ENCODE measurements around the gene DLG2. TPM values are rescaled to one million over a fixed set of nuclear protein-coding genes. Genes with fewer than 3 reads are reported as not detected.

The DLG2 gene
- total RNA-seq, 1 donor from 2014 or later = 2.8 TPM

GRCh38 chr11:84056653-84057376 is 1570.3 kb downstream of the DLG2 start:
- DNase-seq (ENCODE audit: low spot score) = no peak

GRCh38 chr11:84045146-84045545 is 1582.0 kb downstream of the DLG2 start:
- no peak for DNase-seq (ENCODE audit: low spot score)

- no peak for DNase-seq (ENCODE audit: low spot score)
Observed at GRCh38 chr11:84044706-84045105, 1582.4 kb downstream of the DLG2 start.

GRCh38 chr11:84036664-84037194 is 1590.4 kb downstream of the DLG2 start:
- no peak for DNase-seq (ENCODE audit: low spot score)

DNA sequence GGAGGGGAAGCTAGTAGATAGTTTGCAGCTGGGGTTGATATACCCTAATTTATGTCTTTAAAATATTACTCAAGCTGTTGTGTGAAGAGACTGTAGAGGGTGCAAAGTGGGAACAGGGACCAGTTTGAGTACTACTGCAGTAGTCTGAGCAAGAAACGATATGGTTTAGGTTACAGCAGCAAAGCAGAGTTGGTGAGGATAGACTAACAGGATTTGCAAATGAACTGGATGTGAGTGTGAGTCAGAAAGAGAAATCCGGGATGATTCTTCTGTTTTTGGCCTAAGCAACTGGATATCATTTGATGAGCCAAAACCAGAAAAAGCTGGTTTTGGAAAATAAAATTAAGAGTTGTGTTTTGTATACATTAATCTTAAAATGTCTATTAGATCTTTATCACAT is 1591.5 kb downstream of the DLG2 start:
- DNase-seq (ENCODE audit: low spot score) = no peak

- DNase-seq (ENCODE audit: low spot score) = no peak
Observed at GRCh38 chr11:84034484-84034883, 1592.7 kb downstream of the DLG2 start.

GRCh38 chr11:84024266-84024665 is 1602.9 kb downstream of the DLG2 start:
- DNase-seq (ENCODE audit: low spot score) = no peak

GRCh38 chr11:84022695-84023094 is 1604.4 kb downstream of the DLG2 start:
- DNase-seq (ENCODE audit: low spot score) = no peak

- no peak for DNase-seq (ENCODE audit: low spot score)
Observed at GRCh38 chr11:84022201-84022600, 1604.9 kb downstream of the DLG2 start.

DNA sequence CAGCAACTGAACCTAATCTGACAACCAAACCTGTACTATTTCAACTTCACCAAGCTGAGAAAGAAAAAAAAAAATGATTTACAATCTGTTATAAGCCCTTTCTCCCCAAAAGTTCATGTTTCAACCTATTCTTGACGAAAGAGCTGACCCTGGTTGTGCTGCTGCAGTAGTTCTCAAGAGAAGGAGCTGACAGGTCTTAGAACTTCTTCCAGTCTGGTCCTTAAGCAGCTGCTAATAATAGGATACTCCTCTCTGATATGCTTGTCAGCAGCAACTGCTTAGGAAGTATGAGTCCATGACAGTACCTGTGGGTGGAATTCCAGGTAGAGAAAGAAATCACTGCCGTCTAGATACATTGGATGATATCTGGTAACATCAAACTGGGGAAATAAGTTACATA is 1605.9 kb downstream of the DLG2 start:
- DNase-seq (ENCODE audit: low spot score) = no peak

- no peak for DNase-seq (ENCODE audit: low spot score)
Observed at GRCh38 chr11:84019571-84020194, 1607.5 kb downstream of the DLG2 start.

DNA sequence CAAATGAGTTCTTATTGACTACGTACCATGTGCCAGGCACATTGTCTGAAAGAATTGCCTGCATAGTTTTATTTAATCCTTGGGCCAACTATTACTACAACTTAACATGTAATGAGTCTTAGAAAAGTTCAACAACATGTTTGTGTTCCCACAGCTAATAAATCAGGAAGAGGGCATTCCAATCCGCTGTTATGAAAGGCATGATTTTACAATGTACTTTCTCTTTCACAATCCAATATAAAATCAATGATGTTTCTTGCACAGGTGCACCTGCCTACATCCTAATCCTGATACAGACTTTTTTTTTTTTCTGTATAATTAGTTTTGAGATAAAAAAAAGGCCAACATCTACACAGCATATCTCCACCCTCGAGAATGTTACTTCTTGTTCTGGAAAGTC is 1612.6 kb downstream of the DLG2 start:
- no peak for DNase-seq (ENCODE audit: low spot score)

DNA sequence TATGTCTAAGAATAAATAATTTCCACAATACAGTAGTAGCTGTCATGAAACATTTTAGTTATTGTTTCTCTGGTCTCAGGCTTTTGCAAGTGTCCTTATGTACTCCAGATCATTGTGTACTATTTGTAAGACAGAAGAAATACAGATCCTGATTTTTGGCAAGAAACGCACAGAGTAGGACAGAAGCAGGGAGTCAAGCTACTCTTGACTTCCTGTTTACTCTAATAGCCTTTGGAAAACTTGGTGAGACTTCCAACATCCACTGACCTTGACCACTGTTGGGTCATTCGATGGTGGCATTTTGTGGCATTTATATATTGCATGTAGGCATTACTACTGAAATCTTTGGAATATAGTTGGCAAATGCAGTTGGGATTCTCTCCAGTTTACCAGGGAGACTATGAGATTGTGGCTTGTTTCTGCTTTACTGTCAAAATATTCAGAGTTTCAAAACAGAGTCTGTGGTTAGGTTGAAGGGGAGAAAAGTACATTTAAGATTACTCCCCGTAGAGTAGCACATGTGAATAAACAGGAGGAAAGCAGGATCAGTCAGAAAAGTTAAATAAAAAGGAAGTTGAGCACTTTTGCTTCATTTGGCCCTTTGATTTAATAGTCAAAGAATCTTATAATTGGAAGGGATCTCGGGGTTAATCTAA is 1614.8 kb downstream of the DLG2 start:
- DNase-seq (ENCODE audit: low spot score) = no peak

DNA sequence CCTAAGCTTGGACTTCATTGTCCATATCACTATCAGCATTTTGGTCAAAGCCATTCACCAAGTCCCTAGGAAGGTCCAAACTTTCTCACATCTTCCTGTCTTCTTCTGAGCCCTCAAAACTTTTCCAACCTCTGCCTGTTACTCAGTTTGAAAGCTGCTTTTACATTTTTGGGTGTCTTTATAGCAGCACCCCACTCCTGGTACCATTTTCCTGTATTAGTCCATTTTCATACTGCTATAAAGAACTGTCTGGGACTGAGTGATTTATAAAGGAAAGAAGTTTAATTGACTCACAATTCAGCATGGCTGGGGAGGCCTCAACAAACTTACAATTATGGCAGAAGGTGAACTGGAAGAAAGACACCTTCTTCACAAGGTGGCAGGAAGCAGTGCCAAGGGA is 1624.0 kb downstream of the DLG2 start:
- no peak for DNase-seq (ENCODE audit: low spot score)

DNA sequence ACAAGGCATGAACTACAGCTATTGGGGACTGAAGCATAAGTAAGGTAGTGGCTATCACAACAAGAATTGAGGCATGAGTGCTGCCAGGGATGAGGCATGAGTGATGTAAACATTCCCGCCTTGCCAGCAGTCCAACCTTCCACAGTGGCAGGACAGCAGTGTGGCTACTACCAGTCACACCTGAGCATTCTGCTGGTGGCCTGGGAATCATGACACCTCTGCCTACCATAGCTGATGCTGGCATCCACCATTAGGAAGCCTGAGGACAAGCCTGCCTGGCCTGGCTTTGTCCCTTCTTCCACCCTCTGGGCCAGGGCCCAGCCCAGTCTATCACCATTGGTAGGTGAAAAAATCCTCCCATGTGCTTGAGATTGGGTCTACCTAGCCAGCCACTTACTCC is 1628.2 kb downstream of the DLG2 start:
- no peak for DNase-seq (ENCODE audit: low spot score)

GRCh38 chr11:83990160-83990733 is 1636.9 kb downstream of the DLG2 start:
- no peak for DNase-seq (ENCODE audit: low spot score)

DNA sequence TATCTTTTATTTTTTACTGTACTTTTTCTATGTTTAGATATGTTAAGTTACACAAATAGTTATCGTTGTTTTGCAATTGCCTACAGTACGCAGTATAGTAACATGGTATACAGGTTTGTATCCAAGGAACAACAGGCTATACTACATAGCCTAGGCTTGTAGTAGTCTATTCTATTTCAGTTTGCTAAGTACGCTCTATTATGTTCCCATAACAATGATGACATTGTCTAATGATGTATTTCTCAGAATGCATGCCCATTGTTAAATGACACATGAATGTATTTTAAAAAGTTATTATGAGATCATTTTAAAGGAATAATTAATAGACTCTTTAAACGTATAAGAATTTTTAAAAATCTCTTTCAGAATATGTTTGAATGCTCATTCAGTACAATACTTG is 1644.3 kb downstream of the DLG2 start:
- no peak for DNase-seq (ENCODE audit: low spot score)

DNA sequence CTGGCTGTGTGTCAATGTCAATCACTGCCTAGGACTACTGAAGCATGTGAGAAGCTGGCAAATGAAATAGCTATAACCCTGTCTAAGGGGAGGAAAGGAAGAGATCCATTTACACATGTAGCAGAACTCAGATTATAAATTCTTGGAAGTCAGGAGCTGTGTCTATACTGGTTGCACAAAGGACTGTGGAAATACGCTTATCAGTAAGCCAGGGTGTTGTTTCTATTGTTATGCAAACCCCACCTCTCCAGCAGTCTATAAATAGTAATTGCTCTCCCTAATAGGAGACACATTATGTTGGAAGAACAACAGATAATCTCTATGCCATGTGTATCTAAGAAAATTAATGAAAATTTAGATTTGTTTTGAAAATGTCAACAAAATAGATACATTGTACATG is 1647.6 kb downstream of the DLG2 start:
- DNase-seq (ENCODE audit: low spot score) = no peak

GRCh38 chr11:83978942-83979341 is 1648.2 kb downstream of the DLG2 start:
- DNase-seq (ENCODE audit: low spot score) = no peak

- DNase-seq (ENCODE audit: low spot score) = no peak
Observed at GRCh38 chr11:83976086-83976485, 1651.1 kb downstream of the DLG2 start.

- no peak for DNase-seq (ENCODE audit: low spot score)
Observed at GRCh38 chr11:83972536-83972935, 1654.6 kb downstream of the DLG2 start.

DNA sequence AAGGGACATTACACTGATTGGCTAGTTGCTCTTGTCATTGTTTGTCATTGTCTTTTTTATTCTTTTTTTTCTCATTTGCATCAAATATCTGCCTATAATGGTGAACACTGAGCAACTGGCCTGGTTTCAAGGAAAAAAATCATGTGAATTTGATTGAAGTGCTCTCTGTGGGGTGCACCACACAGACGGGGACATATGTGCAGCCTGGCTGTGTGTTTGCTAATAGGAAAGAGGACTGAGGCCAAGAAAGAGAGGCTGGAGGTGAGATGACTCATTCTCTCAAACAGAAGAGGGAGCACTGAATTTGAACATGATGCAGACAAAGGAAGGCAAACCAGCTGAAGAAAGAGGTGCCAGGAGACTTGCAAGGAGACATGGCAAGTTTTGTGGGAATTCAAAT is 1656.1 kb downstream of the DLG2 start:
- DNase-seq (ENCODE audit: low spot score) = no peak

Measured in mesenteric fat pad (tissue), 1 donor.